Mesendoderm (in vitro differentiated cells): ENCODE results near the gene MAGEF1.

Source experiments
- DNase-seq: peaks from one replicate; pipeline ENCODE4 v3.0.0; 2013
- H2AK5ac ChIP-seq: 2 replicates; pipeline ENCODE4 v1.6.1; 2013; ENCODE audit warnings: low read length, inconsistent platforms
- H2BK120ac ChIP-seq: 2 replicates; pipeline ENCODE4 v1.6.1; 2013; ENCODE audit warnings: low read depth, mild to moderate bottlenecking, low read length, moderate library complexity, mixed read lengths
- H2BK15ac ChIP-seq: replicated peaks from 2 replicates; pipeline ENCODE4 v1.6.1; 2013; ENCODE audit warnings: low read depth, mild to moderate bottlenecking, moderate library complexity
- H2BK5ac ChIP-seq: 2 replicates; pipeline ENCODE4 v1.6.1; 2013; ENCODE audit warnings: low read length, inconsistent platforms
- H3K18ac ChIP-seq: 2 replicates; pipeline ENCODE4 v1.6.1; 2013; ENCODE audit warnings: mild to moderate bottlenecking, low read length, mixed read lengths
- H3K23ac ChIP-seq: one replicate; pipeline ENCODE4 v1.6.1; 2013; ENCODE audit warnings: low read length
- H3K27ac ChIP-seq: 2 replicates; pipeline ENCODE4 v1.5.1; 2013; ENCODE audit warnings: low read depth, mild to moderate bottlenecking, inconsistent platforms, low read length, moderate library complexity
- H3K27me3 ChIP-seq: 2 replicates; pipeline ENCODE4 v1.6.1; 2013; ENCODE audit warnings: low read length, control low read depth, mild to moderate bottlenecking, inconsistent platforms; ENCODE audit not compliant: insufficient read depth, poor library complexity
- H3K36me3 ChIP-seq: 2 replicates; pipeline ENCODE4 v1.6.1; 2013; ENCODE audit warnings: low read length, inconsistent platforms; ENCODE audit not compliant: control insufficient read depth, insufficient read depth
- H3K4ac ChIP-seq: one replicate; pipeline ENCODE4 v1.6.1; 2013; ENCODE audit warnings: low read depth, mild to moderate bottlenecking, low read length, moderate library complexity
- H3K4me1 ChIP-seq: 2 replicates; pipeline ENCODE4 v1.6.1; 2013; ENCODE audit warnings: low read depth, low read length, inconsistent platforms; ENCODE audit not compliant: control insufficient read depth
- H3K4me2 ChIP-seq: 2 replicates; pipeline ENCODE4 v1.6.1; 2013; ENCODE audit warnings: low read length
- H3K4me3 ChIP-seq: 2 replicates; pipeline ENCODE4 v1.5.1; 2013; ENCODE audit warnings: mild to moderate bottlenecking, low read length
- H3K56ac ChIP-seq: one replicate; pipeline ENCODE4 v1.6.1; 2013; ENCODE audit warnings: low read length
- H3K79me1 ChIP-seq: 2 replicates; pipeline ENCODE4 v1.6.1; 2013; ENCODE audit warnings: low read length, inconsistent platforms
- H3K79me2 ChIP-seq: 2 replicates; pipeline ENCODE4 v1.6.1; 2013; ENCODE audit warnings: mild to moderate bottlenecking, low read length; ENCODE audit not compliant: control insufficient read depth, insufficient read depth
- H3K9ac ChIP-seq: 2 replicates; pipeline ENCODE4 v1.6.1; 2013; ENCODE audit warnings: low read length, inconsistent platforms
- H4K5ac ChIP-seq: one replicate; pipeline ENCODE4 v1.6.1; 2013; ENCODE audit warnings: low read length
- H4K8ac ChIP-seq: one replicate; pipeline ENCODE4 v1.6.1; 2013; ENCODE audit warnings: low read depth, mild to moderate bottlenecking, control low read depth, low read length, moderate library complexity
- WGBS: extraction: QIAGEN DNeasy Blood & Tissue Kit; methylation state at CpG from one replicate; pipeline ENCODE4 v1.1.7; 2013; ENCODE audit warnings: low lambda C conversion rate, missing lambda C conversion rate; ENCODE audit not compliant: insufficient coverage; ENCODE audit errors: extremely low coverage; 5-methylcytosine and 5-hydroxymethylcytosine counted together

Gene MAGEF1

DNA sequence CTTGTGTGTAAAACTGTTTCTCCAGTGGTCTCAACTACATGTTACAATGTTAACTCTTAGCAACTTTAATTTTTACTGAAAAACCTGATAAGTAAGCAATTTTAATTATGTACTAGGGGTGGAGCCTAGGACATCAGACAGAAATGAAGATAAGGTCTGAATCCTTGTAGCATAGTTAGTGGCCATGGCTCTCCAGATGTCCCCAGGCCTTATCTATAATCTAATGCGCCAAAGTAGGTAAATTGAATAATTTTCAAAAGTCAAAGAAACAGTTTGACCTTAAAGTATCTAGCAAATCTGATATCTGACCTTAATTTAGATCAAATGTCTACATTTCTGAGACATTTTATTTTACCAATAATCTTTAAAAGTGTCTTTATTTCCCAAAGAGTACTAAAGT lies 8.2 kb downstream of the MAGEF1 start:
- Histone ChIP-seq H3K79me2 (no peaks in the 10 kb centered on the region), H3K27me3 (no peaks in the 10 kb centered on the region), H2BK5ac (no peak overlapping the region), H2BK120ac (no peak overlapping the region), H3K36me3 (no peaks in the 10 kb centered on the region), H3K79me1 (no peaks in the 10 kb centered on the region), H4K5ac (no peak overlapping the region), H4K8ac (no peak overlapping the region), H3K4me2 (no peak overlapping the region), H3K4ac (no peak overlapping the region), H3K56ac (no peak overlapping the region), H3K18ac (no peak overlapping the region), H3K4me3 (no peak overlapping the region), H3K27ac (no peak overlapping the region), H3K23ac (no peak overlapping the region), H2AK5ac (no peak overlapping the region), H3K9ac (no peak overlapping the region), H2BK15ac (no peak overlapping the region), H3K4me1 (no peaks in the 10 kb centered on the region)
- no CpG with 5 or more reads among the region's 1 CpG for WGBS
- DNase-seq: no peak

DNA sequence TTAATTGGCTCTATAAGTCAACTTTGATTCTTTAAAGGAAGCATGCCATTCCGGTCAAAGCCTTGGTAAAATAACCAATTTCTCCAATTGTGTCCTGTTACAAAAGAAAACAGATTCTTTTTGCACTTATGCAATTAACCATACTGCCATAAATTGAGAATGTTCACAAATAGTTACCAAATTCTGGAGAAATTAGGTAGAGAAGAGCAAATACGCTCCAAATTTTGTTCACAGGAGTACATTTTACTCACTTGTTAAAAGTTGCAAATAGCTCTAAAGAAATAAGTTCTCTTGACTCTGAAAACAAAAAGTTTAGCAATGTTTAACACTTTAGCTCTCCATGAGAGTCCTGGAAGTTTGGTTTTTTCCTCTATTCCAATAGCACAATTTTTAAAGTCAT lies 11.1 kb downstream of the MAGEF1 start:
- Histone ChIP-seq H3K4me1 (no peaks in the 10 kb centered on the region), H3K4me2 (no peak overlapping the region), H2BK5ac (no peak overlapping the region), H4K8ac (no peak overlapping the region), H2BK15ac (no peak overlapping the region), H3K18ac (no peak overlapping the region), H2BK120ac (no peak overlapping the region), H3K79me2 (no peaks in the 10 kb centered on the region), H3K27me3 (no peaks in the 10 kb centered on the region), H4K5ac (no peak overlapping the region), H3K56ac (no peak overlapping the region), H3K4me3 (no peak overlapping the region), H3K79me1 (no peaks in the 10 kb centered on the region), H3K23ac (no peak overlapping the region), H3K27ac (no peak overlapping the region), H3K9ac (no peak overlapping the region), H3K4ac (no peak overlapping the region), H3K36me3 (no peaks in the 10 kb centered on the region), H2AK5ac (no peak overlapping the region)
- no CpG with 5 or more reads among the region's 2 CpGs for WGBS
- no peak for DNase-seq

DNA sequence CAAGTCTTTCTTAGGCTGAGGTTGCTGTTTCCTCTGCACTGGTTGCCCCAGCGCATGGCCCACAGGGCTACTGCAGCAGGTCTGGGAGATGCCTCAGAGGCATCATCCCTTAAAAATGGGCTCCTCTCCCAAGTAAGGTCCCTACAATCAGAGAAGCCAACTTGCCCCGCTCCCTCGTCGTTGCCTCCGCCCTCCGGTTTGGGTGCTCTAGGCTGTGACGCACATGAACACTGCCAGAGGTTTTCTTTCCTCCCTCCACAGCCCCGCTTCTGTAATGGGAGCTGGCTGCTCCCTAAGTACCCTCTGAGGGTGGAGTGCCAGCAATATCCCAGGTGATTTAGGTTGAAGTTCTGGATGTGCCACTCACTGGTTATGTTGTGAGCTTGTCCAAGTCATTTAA lies 14.0 kb downstream of the MAGEF1 start:
- no peak overlapping the region for H3K18ac ChIP-seq
- DNase-seq: no peak
- no peak overlapping the region for H3K56ac ChIP-seq
- H2BK15ac ChIP-seq: no peak overlapping the region
- no peak overlapping the region for H3K4me3 ChIP-seq
- H3K27ac ChIP-seq: no peak overlapping the region
- H3K4me1 ChIP-seq: peaks cover 1% of the 10 kb centered on the region
- H3K4ac ChIP-seq: no peak overlapping the region
- no CpG with 5 or more reads among the region's 8 CpGs for WGBS
- no peak overlapping the region for H4K8ac ChIP-seq
- H3K4me2 ChIP-seq: no peak overlapping the region
- H2BK120ac ChIP-seq: no peak overlapping the region
- no peak overlapping the region for H4K5ac ChIP-seq
- no peak overlapping the region for H3K9ac ChIP-seq
- H3K79me1 ChIP-seq: no peaks in the 10 kb centered on the region
- H3K23ac ChIP-seq: no peak overlapping the region
- no peak overlapping the region for H2BK5ac ChIP-seq
- H2AK5ac ChIP-seq: no peak overlapping the region
- no peaks in the 10 kb centered on the region for H3K79me2 ChIP-seq
- no peaks in the 10 kb centered on the region for H3K27me3 ChIP-seq
- no peaks in the 10 kb centered on the region for H3K36me3 ChIP-seq

DNA sequence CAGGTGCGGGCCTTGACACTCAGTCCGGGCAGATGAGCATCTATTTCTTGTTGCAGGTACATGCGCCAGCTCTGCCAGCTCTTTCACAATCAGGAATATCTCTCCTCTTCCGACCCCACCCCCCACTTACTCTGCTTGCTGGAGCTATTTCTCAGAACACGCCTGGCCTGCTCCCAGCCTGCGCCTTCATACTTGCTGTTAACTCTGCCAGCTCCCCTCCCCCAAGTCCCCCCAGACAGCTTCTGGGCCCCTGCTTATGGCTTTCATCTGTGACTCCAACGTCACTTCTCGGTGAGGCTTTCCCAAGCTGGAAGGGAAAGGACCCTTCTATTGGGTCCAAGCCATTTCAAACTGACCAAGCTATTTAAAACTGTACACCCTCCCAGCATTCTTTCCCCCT lies 15.2 kb downstream of the MAGEF1 start:
- Histone ChIP-seq H3K4ac (no peak overlapping the region), H3K4me1 (peaks cover 3% of the 10 kb centered on the region), H2BK120ac (no peak overlapping the region), H3K79me1 (no peaks in the 10 kb centered on the region), H3K18ac (no peak overlapping the region), H3K27me3 (no peaks in the 10 kb centered on the region), H4K8ac (no peak overlapping the region), H3K56ac (no peak overlapping the region), H3K4me3 (no peak overlapping the region), H3K79me2 (no peaks in the 10 kb centered on the region), H3K4me2 (no peak overlapping the region), H2BK15ac (no peak overlapping the region), H3K27ac (no peak overlapping the region), H2BK5ac (no peak overlapping the region), H3K9ac (no peak overlapping the region), H2AK5ac (no peak overlapping the region), H3K23ac (no peak overlapping the region), H4K5ac (no peak overlapping the region), H3K36me3 (no peaks in the 10 kb centered on the region)
- WGBS: no CpG with 5 or more reads among the region's 8 CpGs
- DNase-seq: no peak

DNA sequence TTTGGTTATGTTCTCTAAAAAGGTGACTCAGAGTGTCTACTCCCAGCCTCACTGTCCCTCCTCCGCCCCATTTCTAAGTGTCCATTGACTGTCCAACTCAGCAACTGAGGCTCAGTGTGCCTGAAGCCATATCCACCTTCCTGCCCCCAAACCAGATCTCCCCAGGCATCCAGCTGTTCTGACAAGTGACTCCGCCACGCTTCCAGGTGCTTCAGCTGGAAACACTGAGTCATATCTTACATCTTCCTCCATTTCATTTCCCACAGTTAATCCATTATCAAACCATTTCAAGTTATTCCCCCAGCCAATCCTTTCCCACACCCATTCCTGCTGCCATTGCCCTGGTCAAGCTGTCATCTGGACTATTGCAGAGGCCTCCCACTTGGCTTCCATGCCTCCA lies 17.1 kb downstream of the MAGEF1 start:
- Histone ChIP-seq H3K79me1 (no peaks in the 10 kb centered on the region), H3K4me1 (peaks cover 3% of the 10 kb centered on the region), H3K23ac (no peak overlapping the region), H3K27me3 (no peaks in the 10 kb centered on the region), H2BK5ac (no peak overlapping the region), H3K36me3 (no peaks in the 10 kb centered on the region), H3K56ac (peak overlapping the region; percentile 18), H3K4ac (no peak overlapping the region), H2AK5ac (no peak overlapping the region), H2BK120ac (no peak overlapping the region), H3K27ac (no peak overlapping the region), H3K9ac (no peak overlapping the region), H3K4me2 (no peak overlapping the region), H4K8ac (no peak overlapping the region), H2BK15ac (no peak overlapping the region), H3K18ac (no peak overlapping the region), H3K4me3 (no peak overlapping the region), H4K5ac (no peak overlapping the region), H3K79me2 (no peaks in the 10 kb centered on the region)
- DNase-seq: no peak
- WGBS: no CpG with 5 or more reads among the region's 3 CpGs

DNA sequence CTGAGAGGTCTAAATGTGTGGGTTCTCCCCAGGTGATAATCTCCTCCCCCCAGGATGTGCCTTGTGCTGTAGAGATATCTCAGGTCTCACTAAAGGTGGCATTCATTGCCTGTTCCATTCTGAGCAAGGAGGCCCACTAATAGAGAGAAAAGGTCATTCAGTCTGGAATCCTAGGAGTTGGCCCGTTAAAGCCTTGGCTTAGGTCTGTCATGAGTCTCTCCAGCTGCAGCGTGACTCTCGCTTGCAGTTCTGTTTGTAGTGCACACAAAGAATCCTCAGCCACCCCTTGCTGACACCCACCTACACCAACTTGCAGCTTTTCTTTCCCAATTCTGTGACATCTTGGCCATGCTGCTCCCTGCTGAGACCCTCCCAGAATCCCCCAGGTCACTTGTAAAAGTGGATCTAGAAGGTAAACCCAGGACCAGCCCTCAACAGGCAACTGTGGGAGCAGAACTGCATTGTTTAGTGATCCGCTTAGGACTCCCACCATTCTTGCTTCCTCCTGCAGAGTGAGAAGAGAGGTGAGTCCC lies 17.7 kb downstream of the MAGEF1 start:
- H3K27ac ChIP-seq: no peak overlapping the region
- H2BK5ac ChIP-seq: no peak overlapping the region
- H2BK15ac ChIP-seq: no peak overlapping the region

More for the DNA sequence above, 17.7 kb downstream of the MAGEF1 start:
- no CpG with 5 or more reads among the region's 4 CpGs for WGBS
- no peak overlapping the region for H3K4ac ChIP-seq
- no peak overlapping the region for H2BK120ac ChIP-seq
- H3K36me3 ChIP-seq: no peaks in the 10 kb centered on the region
- no peak overlapping the region for H3K4me3 ChIP-seq
- H3K23ac ChIP-seq: no peak overlapping the region
- no peak for DNase-seq
- no peaks in the 10 kb centered on the region for H3K79me2 ChIP-seq
- H3K27me3 ChIP-seq: no peaks in the 10 kb centered on the region
- no peak overlapping the region for H4K8ac ChIP-seq
- H3K79me1 ChIP-seq: no peaks in the 10 kb centered on the region
- H3K56ac ChIP-seq: no peak overlapping the region
- no peak overlapping the region for H3K9ac ChIP-seq
- H3K4me1 ChIP-seq: peaks cover 3% of the 10 kb centered on the region
- H3K18ac ChIP-seq: no peak overlapping the region
- no peak overlapping the region for H4K5ac ChIP-seq
- no peak overlapping the region for H3K4me2 ChIP-seq
- no peak overlapping the region for H2AK5ac ChIP-seq
